ENCODE measurements around the gene CTNNBIP1. TPM values are rescaled to one million over a fixed set of nuclear protein-coding genes. Genes with fewer than 3 reads are reported as not detected.

The CTNNBIP1 gene
- total RNA-seq, 1 donor from 2014 or later: 44.7 TPM

- no peaks in the 10 kb centered on the region for H3K36me3 ChIP-seq
- intact Hi-C loops (cut with DNase I): no loop called here
- peak overlapping the region; percentile 82 for H3K27ac ChIP-seq
- H3K4me1 ChIP-seq: peaks cover 32% of the 10 kb centered on the region
- H3K27me3 ChIP-seq: no peaks in the 10 kb centered on the region
- DNase-seq (ENCODE audit: extremely low spot score in 2 of 2): no peak
- H3K9me3 ChIP-seq: no peaks in the 10 kb centered on the region
- no peak overlapping the region for H3K4me3 ChIP-seq
- TF ChIP-seq CTCF (IDR thresholded peaks at IDR 0.05) (no peak), POLR2AphosphoS5 (IDR thresholded peaks at IDR 0.05; ENCODE audit: insufficient read depth in 1 of 2, low read depth in 1 of 2) (peak in 1 of 2 donors; percentile 55), POLR2A (IDR thresholded peaks at IDR 0.05) (no peak)
Measured at GRCh38 chr1:9890224-9890731, 19.8 kb downstream of the CTNNBIP1 start.

DNA sequence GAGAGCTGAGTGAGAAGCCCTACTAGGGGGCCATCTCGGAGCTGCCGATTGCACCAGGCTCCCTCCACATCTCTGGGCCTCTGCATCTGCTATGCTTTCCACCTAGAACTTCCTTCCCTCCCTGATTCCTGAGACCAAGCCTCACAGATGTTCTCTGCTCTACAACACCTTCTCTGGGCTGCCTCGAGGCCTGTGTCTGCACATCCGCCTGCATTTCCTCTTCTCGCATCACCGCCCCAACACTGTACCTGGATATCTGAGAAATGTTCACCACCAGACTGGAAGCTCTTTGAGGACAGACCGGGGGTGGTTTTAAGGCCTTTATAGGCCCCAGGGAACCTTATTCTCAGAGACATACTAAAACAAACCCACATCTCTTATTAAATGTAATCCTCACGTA lies 20.7 kb downstream of the CTNNBIP1 start:
- Histone ChIP-seq H3K27ac (peak overlapping the region; percentile 82), H3K4me3 (no peak overlapping the region), H3K9me3 (no peaks in the 10 kb centered on the region), H3K36me3 (no peaks in the 10 kb centered on the region), H3K4me1 (peaks cover 32% of the 10 kb centered on the region), H3K27me3 (no peaks in the 10 kb centered on the region)
- TF ChIP-seq CTCF (IDR thresholded peaks at IDR 0.05) (no peak), POLR2AphosphoS5 (IDR thresholded peaks at IDR 0.05; ENCODE audit: insufficient read depth in 1 of 2, low read depth in 1 of 2) (no peak), POLR2A (IDR thresholded peaks at IDR 0.05) (no peak)
- DNase-seq (ENCODE audit: extremely low spot score in 2 of 2): no peak
- intact Hi-C loops (cut with DNase I): no loop called here

GRCh38 chr1:9888886-9889285 lies 21.2 kb downstream of the CTNNBIP1 start:
- DNase-seq (ENCODE audit: extremely low spot score in 2 of 2): no peak
- intact Hi-C loops (cut with DNase I): no loop called here
- Histone ChIP-seq H3K4me3 (no peak overlapping the region), H3K27me3 (no peaks in the 10 kb centered on the region), H3K27ac (peak overlapping the region; percentile 82), H3K4me1 (peaks cover 37% of the 10 kb centered on the region), H3K36me3 (no peaks in the 10 kb centered on the region), H3K9me3 (no peaks in the 10 kb centered on the region)
- no peak for TF ChIP-seq CTCF (IDR thresholded peaks at IDR 0.05)
- TF ChIP-seq POLR2A (IDR thresholded peaks at IDR 0.05): no peak
- no peak for TF ChIP-seq POLR2AphosphoS5 (IDR thresholded peaks at IDR 0.05; ENCODE audit: insufficient read depth in 1 of 2, low read depth in 1 of 2)

- Histone ChIP-seq H3K27me3 (no peaks in the 10 kb centered on the region), H3K36me3 (no peaks in the 10 kb centered on the region), H3K4me3 (no peak overlapping the region), H3K27ac (no peak overlapping the region), H3K9me3 (no peaks in the 10 kb centered on the region), H3K4me1 (peaks cover 41% of the 10 kb centered on the region)
- DNase-seq (ENCODE audit: extremely low spot score in 2 of 2): no peak
- intact Hi-C loops (cut with DNase I): no loop called here
- TF ChIP-seq CTCF (IDR thresholded peaks at IDR 0.05) (no peak), POLR2AphosphoS5 (IDR thresholded peaks at IDR 0.05; ENCODE audit: insufficient read depth in 1 of 2, low read depth in 1 of 2) (no peak), POLR2A (IDR thresholded peaks at IDR 0.05) (no peak)
Measured at GRCh38 chr1:9887070-9887469, 23.0 kb downstream of the CTNNBIP1 start.

GRCh38 chr1:9886092-9886742 lies 23.9 kb downstream of the CTNNBIP1 start:
- Histone ChIP-seq H3K9me3 (no peaks in the 10 kb centered on the region), H3K4me1 (peaks cover 42% of the 10 kb centered on the region), H3K27me3 (no peaks in the 10 kb centered on the region), H3K36me3 (no peaks in the 10 kb centered on the region), H3K27ac (no peak overlapping the region), H3K4me3 (no peak overlapping the region)
- TF ChIP-seq POLR2AphosphoS5 (IDR thresholded peaks at IDR 0.05; ENCODE audit: insufficient read depth in 1 of 2, low read depth in 1 of 2): no peak
- TF ChIP-seq POLR2A (IDR thresholded peaks at IDR 0.05): no peak
- TF ChIP-seq CTCF (IDR thresholded peaks at IDR 0.05): no peak
- DNase-seq (ENCODE audit: extremely low spot score in 2 of 2): no peak
- intact Hi-C loops (cut with DNase I): no loop called here
